PC-9 (cell line): Measurements from ENCODE around the gene SPEF1. TPM values are rescaled to one million over a fixed set of nuclear protein-coding genes. Genes with fewer than 3 reads are reported as not detected.

Experiments
- BruUV-seq: library from RNA; stranded (reverse); fragments of 400-500 nt; replicated peaks from 2 replicates; lab custom pipeline; 2021; lab: Mats Ljungman, UMichigan
- CTCF ChIA-PET: fragments of 300-600 bp; sonication (Branson Sonifier 250); formaldehyde crosslinking; loops from one replicate; lab custom pipeline; 2022; ENCODE audit warnings: antibody characterized with exemption; lab: Charles Lee
- POLR2A ChIA-PET: fragments of 300-600 bp; sonication (Branson Sonifier 250); formaldehyde crosslinking; loops from one replicate; lab custom pipeline; 2022; ENCODE audit warnings: antibody characterized with exemption; ENCODE audit not compliant: unreplicated experiment; lab: Charles Lee
- DNase-seq, 2 experiments: peaks; one replicate each; pipeline versions ENCODE4 v3.0.0 to v3.0.0-alpha.2; 2015 to 2022; ENCODE audit warnings: mixed read lengths in 1 of 2
- H2AFZ ChIP-seq: fragments of 200-600 bp; sonication (generic); 2 replicates; pipeline ENCODE4 v1.8.1; 2017; ENCODE audit warnings: antibody characterized with exemption
- H3F3A ChIP-seq: fragments of 200-600 bp; sonication (generic); 2 replicates; pipeline ENCODE4 v1.8.1; 2017; ENCODE audit warnings: antibody characterized with exemption, mild to moderate bottlenecking, low read depth; ENCODE audit not compliant: insufficient read depth
- H3K27ac ChIP-seq: fragments of 200-600 bp; sonication (generic); 2 replicates; pipeline ENCODE4 v1.6.1; 2016; ENCODE audit warnings: mixed run types
- H3K27me3 ChIP-seq: fragments of 200-600 bp; sonication (generic); 2 replicates; pipeline ENCODE4 v1.6.1; 2016; ENCODE audit warnings: low read depth, mixed run types; ENCODE audit not compliant: insufficient read depth
- H3K36me3 ChIP-seq: fragments of 200-600 bp; sonication (generic); 2 replicates; pipeline ENCODE4 v1.6.1; 2016; ENCODE audit warnings: low read depth, mixed run types
- H3K4me1 ChIP-seq: fragments of 200-600 bp; sonication (generic); replicated peaks from 2 replicates; pipeline ENCODE4 v1.6.1; 2016; ENCODE audit warnings: mixed run types; ENCODE audit not compliant: insufficient read depth
- H3K4me2 ChIP-seq: fragments of 200-600 bp; sonication (generic); 2 replicates; pipeline ENCODE4 v1.6.1; 2017; ENCODE audit warnings: mixed run types
- H3K4me3 ChIP-seq: fragments of 200-600 bp; sonication (generic); 2 replicates; pipeline ENCODE4 v1.6.1; 2016; ENCODE audit warnings: mixed run types
- H3K79me2 ChIP-seq: fragments of 200-600 bp; sonication (generic); 2 replicates; pipeline ENCODE4 v1.6.1; 2017; ENCODE audit warnings: low read depth, mixed run types
- H3K9me2 ChIP-seq: fragments of 200-600 bp; sonication (generic); 2 replicates; pipeline ENCODE4 v1.8.1; 2017; ENCODE audit warnings: mild to moderate bottlenecking; ENCODE audit not compliant: insufficient read depth
- H3K9me3 ChIP-seq: fragments of 200-600 bp; sonication (generic); 2 replicates; pipeline ENCODE4 v1.8.1; 2016; ENCODE audit warnings: low read depth; ENCODE audit not compliant: insufficient read depth
- H4K20me1 ChIP-seq: fragments of 200-600 bp; sonication (generic); 2 replicates; pipeline ENCODE4 v1.8.1; 2017; ENCODE audit not compliant: insufficient read depth
- CTCF ChIP-seq: fragments of 200-600 bp; sonication (generic); conservative IDR thresholded peaks from 2 replicates; pipeline ENCODE4 v1.6.1; 2017; ENCODE audit warnings: mixed run types, antibody characterized with exemption, mild to moderate bottlenecking, moderate library complexity
- EZH2 ChIP-seq: fragments of 200-600 bp; sonication (generic); IDR thresholded peaks from 2 replicates; pipeline ENCODE4 v1.8.0; 2017; ENCODE audit warnings: antibody characterized with exemption, low read depth
- intact Hi-C: fragments of 100-400 bp; cut with micrococcal nuclease; formaldehyde crosslinking; loops from one replicate; pipeline ENCODE4 v1.10.0; 2022; ENCODE audit not compliant: unreplicated experiment
- total RNA-seq: library from RNA; stranded (reverse); gene quantifications from 2 replicates; pipeline ENCODE4 v1.2.3, GENCODE V29; 2021

Gene SPEF1
- total RNA-seq, 1 experiment from 2014 or later, result 2.6 TPM

GRCh38 chr20:3748073-3748472, 33.2 kb downstream of the SPEF1 start:
- ChIA-PET CTCF (interaction anchor here (1.1 kb wide), 1 partner anchor 40 kb away, joined by 3 read pairs; no protein-coding TSS in a partner anchor), POLR2A (no interaction called here)
- Histone ChIP-seq H3K79me2 (no peaks in the 10 kb centered on the region), H4K20me1 (no peaks in the 10 kb centered on the region), H3K27me3 (no peaks in the 10 kb centered on the region), H3K9me3 (no peaks in the 10 kb centered on the region), H3K27ac (no peak overlapping the region), H2AFZ (no peak overlapping the region), H3K9me2 (no peaks in the 10 kb centered on the region), H3F3A (peaks cover 10% of the 10 kb centered on the region; the same call in 1 of the 2 replicates), H3K36me3 (no peaks in the 10 kb centered on the region), H3K4me3 (no peak overlapping the region), H3K4me2 (no peak overlapping the region), H3K4me1 (no peaks in the 10 kb centered on the region)
- BruUV-seq, result no TSS peak
- intact Hi-C loops, result no loop called here
- no peak for DNase-seq
- TF ChIP-seq CTCF, result no peak

GRCh38 chr20:3747471-3747870, 33.8 kb downstream of the SPEF1 start:
- no peak overlapping the region for H3K4me3 ChIP-seq
- H3K4me2 ChIP-seq, result no peak overlapping the region
- intact Hi-C loops, result no loop called here
- DNase-seq, result no peak
- H3K4me1 ChIP-seq, result no peaks in the 10 kb centered on the region
- H2AFZ ChIP-seq, result no peak overlapping the region
- no peaks in the 10 kb centered on the region for H3K9me3 ChIP-seq
- ChIA-PET POLR2A (no interaction called here), CTCF (interaction anchor here (0.5 to 1.1 kb wide), 4 partner anchors 19 to 301 kb away, joined by 3 to 8 read pairs (median 3); no protein-coding TSS in a partner anchor)
- peaks cover 10% of the 10 kb centered on the region; the same call in 1 of the 2 replicates for H3F3A ChIP-seq
- H3K27me3 ChIP-seq, result no peaks in the 10 kb centered on the region
- H3K9me2 ChIP-seq, result no peaks in the 10 kb centered on the region
- H3K79me2 ChIP-seq, result no peaks in the 10 kb centered on the region
- no peak for TF ChIP-seq CTCF
- no peak for TF ChIP-seq EZH2
- no peaks in the 10 kb centered on the region for H3K36me3 ChIP-seq
- no peaks in the 10 kb centered on the region for H4K20me1 ChIP-seq
- no peak overlapping the region for H3K27ac ChIP-seq
- no TSS peak for BruUV-seq

GRCh38 chr20:3745686-3746173, 35.5 kb downstream of the SPEF1 start:
- no peaks in the 10 kb centered on the region for H3K79me2 ChIP-seq
- intact Hi-C loops, result no loop called here
- H3K27ac ChIP-seq, result no peak overlapping the region
- no peak for TF ChIP-seq CTCF
- no peak for TF ChIP-seq EZH2
- H3K4me1 ChIP-seq, result no peaks in the 10 kb centered on the region
- H3K4me2 ChIP-seq, result 0 out of 2 replicates have a peak overlapping the region, but pooled peaks have one; percentile 74
- peaks cover 10% of the 10 kb centered on the region; the same call in 1 of the 2 replicates for H3F3A ChIP-seq
- no peak overlapping the region for H2AFZ ChIP-seq
- no peaks in the 10 kb centered on the region for H3K9me3 ChIP-seq
- H3K27me3 ChIP-seq, result no peaks in the 10 kb centered on the region
- no peaks in the 10 kb centered on the region for H3K9me2 ChIP-seq
- H3K4me3 ChIP-seq, result no peak overlapping the region; the same call in 1 of the 2 replicates
- no TSS peak for BruUV-seq
- ChIA-PET POLR2A (no interaction called here), CTCF (interaction anchor here (0.7 to 1.0 kb wide), 3 partner anchors 17 to 23 kb away, joined by 3 to 4 read pairs (median 3); partner anchors contain the start of gene ADISSP)
- DNase-seq, result no peak
- no peaks in the 10 kb centered on the region for H3K36me3 ChIP-seq
- no peaks in the 10 kb centered on the region for H4K20me1 ChIP-seq
